SH-SY5Y (cell line): ENCODE results near the gene OR51G2.

ENCODE experiments used
- GATA2 ChIP-seq: IDR thresholded peaks from 2 replicates; pipeline ENCODE4 v1.6.1; 2011; ENCODE audit warnings: mild to moderate bottlenecking, low read depth, low read length
- GATA3 ChIP-seq: IDR thresholded peaks from 2 replicates; pipeline ENCODE4 v1.6.1; 2011; ENCODE audit warnings: low read depth, mild to moderate bottlenecking, low read length, moderate library complexity

- TF ChIP-seq GATA2 = no peak
- no peak for TF ChIP-seq GATA3
Observed at GRCh38 chr11:4936745-4937144, 17.6 kb upstream of the OR51G2 start.
